ENCODE measurements around the gene AURKA.

GRCh38 chr20:56428881-56429280, 36.9 kb upstream of the AURKA start:
- TF ChIP-seq CTCF (conservative IDR thresholded peaks at IDR 0.05), result no peak
- TF ChIP-seq ZFX (IDR thresholded peaks at IDR 0.05), result no peak
